Breast epithelium (tissue), 4 donors: ENCODE measurements around the gene PGGT1B. TPM values are rescaled to one million over a fixed set of nuclear protein-coding genes. Genes with fewer than 3 reads are reported as not detected.

Source experiments
- DNase-seq, 2 donors: peaks; one replicate each; pipeline ENCODE4 v3.0.0-alpha.2; 2019; ENCODE audit warnings: low spot score in 2 of 2
- H3K27ac ChIP-seq, 2 donors: fragments of 200-600 bp; sonication (generic) in 1 of 2; one replicate each; pipeline ENCODE4 v1.5.1; 2016 to 2019; ENCODE audit warnings: mild to moderate bottlenecking in 1 of 2
- H3K27me3 ChIP-seq, 2 donors: fragments of 200-600 bp; sonication (generic) in 1 of 2; one replicate each; pipeline versions ENCODE4 v1.5.1 to v1.6.0; 2017 to 2019; ENCODE audit warnings: control low read depth in 1 of 2, mild to moderate bottlenecking in 1 of 2
- H3K36me3 ChIP-seq: fragments of 200-600 bp; one replicate; pipeline ENCODE4 v1.5.1; 2019
- H3K4me1 ChIP-seq, 2 donors: fragments of 200-600 bp; sonication (generic); one replicate each; pipeline ENCODE4 v1.5.1; 2016 to 2019; ENCODE audit warnings: control low read depth in 1 of 2
- H3K4me3 ChIP-seq, 3 donors: fragments of 200-600 bp; sonication (generic); 1 replicate in 2 of 3; 2 replicates in 1 of 3; pipeline ENCODE4 v1.5.1; 2016 to 2019; ENCODE audit warnings: mild to moderate bottlenecking in 3 of 3, moderate library complexity in 2 of 3
- H3K9me3 ChIP-seq, 2 donors: fragments of 200-600 bp; sonication (generic) in 1 of 2; one replicate each; pipeline ENCODE4 v1.5.1; 2016 to 2019; ENCODE audit warnings: control low read depth in 1 of 2
- CTCF ChIP-seq, 3 donors: fragments of 450-650 bp; IDR thresholded peaks; one replicate each; pipeline ENCODE4 v1.5.1; 2016 to 2017; ENCODE audit warnings: antibody characterized with exemption in 3 of 3, mild to moderate bottlenecking in 3 of 3, moderate library complexity in 3 of 3
- POLR2A ChIP-seq: fragments of 450-650 bp; IDR thresholded peaks from one replicate; pipeline ENCODE4 v1.6.1; 2016; ENCODE audit warnings: antibody characterized with exemption, mild to moderate bottlenecking, moderate library complexity
- POLR2AphosphoS5 ChIP-seq, 3 donors: sonication (generic); formaldehyde crosslinking; IDR thresholded peaks; one replicate each; pipeline ENCODE4 v1.6.1; 2017; ENCODE audit warnings: antibody characterized with exemption in 3 of 3
- intact Hi-C: fragments of 100-400 bp; cut with DNase I; formaldehyde crosslinking; loops from one replicate; pipeline ENCODE4 v1.15.1; 2023; ENCODE audit warnings: low total_unique reads
- total RNA-seq, 3 donors: library from RNA; depleted of rRNA; stranded (reverse); fragments of >200 nt; gene quantifications; one replicate each; pipeline ENCODE4 v1.1.0, GENCODE V29; 2016

Gene PGGT1B
- total RNA-seq, 3 donors from 2014 or later = 12.6 to 15.7 (median 15.7) TPM

DNA sequence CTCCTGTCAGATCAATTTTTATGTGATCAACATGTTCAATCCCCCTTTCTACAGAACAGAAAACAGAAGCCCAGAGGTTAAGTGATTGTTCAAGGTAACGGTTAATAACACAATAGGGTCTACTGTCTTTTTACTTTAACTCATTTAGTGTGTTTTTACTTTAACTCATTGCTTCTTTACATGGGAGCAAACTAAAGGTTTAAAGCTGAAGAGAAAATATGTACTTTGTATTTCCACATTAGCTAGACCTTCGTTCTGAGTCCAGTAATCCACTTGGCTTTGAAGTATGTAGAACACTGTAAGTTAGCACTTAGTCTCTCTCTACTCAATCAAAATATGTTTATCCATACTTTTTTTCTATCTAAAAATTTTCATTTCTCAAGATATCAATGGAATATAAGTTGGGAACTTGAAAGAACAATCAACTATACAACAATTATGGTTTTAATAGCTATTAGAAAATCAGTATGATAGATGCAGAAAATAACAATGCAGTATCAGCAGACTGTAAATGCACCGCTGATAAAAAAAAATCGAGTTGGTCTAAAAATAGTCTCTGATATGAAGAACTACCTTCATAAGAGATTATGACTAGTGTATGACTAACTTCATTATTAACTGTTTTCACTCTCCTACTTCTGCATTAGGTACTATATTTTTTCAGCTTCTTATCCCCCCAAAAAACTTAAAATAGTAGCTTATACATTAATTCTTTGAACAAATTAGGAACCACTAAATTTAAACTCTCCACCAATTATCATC is 20.6 kb downstream of the PGGT1B start:
- intact Hi-C loops = no loop called here
- TF ChIP-seq CTCF (IDR thresholded peaks at IDR 0.05) (no peak), POLR2A (no peak), POLR2AphosphoS5 (IDR thresholded peaks at IDR 0.05) (no peak)
- DNase-seq = no peak

GRCh38 chr5:115237066-115237465 is 25.6 kb downstream of the PGGT1B start:
- Histone ChIP-seq H3K27ac (no peak overlapping the region), H3K9me3 (no peaks in the 10 kb centered on the region), H3K36me3 (no peaks in the 10 kb centered on the region), H3K27me3 (no peaks in the 10 kb centered on the region), H3K4me3 (no peak overlapping the region), H3K4me1 (no peaks in the 10 kb centered on the region)
- intact Hi-C loops = no loop called here
- TF ChIP-seq POLR2AphosphoS5 (IDR thresholded peaks at IDR 0.05) = no peak
- TF ChIP-seq CTCF (IDR thresholded peaks at IDR 0.05) = no peak
- no peak for TF ChIP-seq POLR2A
- no peak for DNase-seq

More for the DNA sequence above, 20.6 kb downstream of the PGGT1B start:
- Histone ChIP-seq H3K9me3 (no peaks in the 10 kb centered on the region), H3K4me1 (no peaks in the 10 kb centered on the region), H3K4me3 (no peak overlapping the region), H3K27me3 (no peaks in the 10 kb centered on the region), H3K36me3 (no peaks in the 10 kb centered on the region), H3K27ac (no peak overlapping the region)

DNA sequence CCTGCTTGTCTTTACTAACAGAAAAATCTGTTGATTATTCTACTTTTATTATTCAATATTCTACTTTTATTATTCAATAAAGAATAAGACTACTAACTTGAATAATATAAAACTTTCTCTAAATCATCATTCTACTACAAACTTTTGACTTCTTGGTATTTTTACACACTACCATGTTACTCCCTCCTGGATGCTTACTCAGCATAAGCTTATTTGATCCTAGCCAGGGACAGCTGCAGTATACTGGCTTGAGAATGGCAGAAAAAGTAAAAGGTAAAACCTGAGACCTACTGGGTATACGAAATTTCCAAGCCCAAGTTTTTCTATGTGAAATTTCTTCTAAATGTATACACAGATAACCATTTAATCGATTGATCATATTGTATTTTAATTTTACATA is 26.1 kb downstream of the PGGT1B start:
- Histone ChIP-seq H3K27ac (no peak overlapping the region), H3K4me3 (no peak overlapping the region), H3K27me3 (no peaks in the 10 kb centered on the region), H3K9me3 (no peaks in the 10 kb centered on the region), H3K4me1 (no peaks in the 10 kb centered on the region), H3K36me3 (no peaks in the 10 kb centered on the region)
- intact Hi-C loops = no loop called here
- TF ChIP-seq POLR2AphosphoS5 (IDR thresholded peaks at IDR 0.05) (no peak), POLR2A (no peak), CTCF (IDR thresholded peaks at IDR 0.05) (no peak)
- DNase-seq = no peak

DNA sequence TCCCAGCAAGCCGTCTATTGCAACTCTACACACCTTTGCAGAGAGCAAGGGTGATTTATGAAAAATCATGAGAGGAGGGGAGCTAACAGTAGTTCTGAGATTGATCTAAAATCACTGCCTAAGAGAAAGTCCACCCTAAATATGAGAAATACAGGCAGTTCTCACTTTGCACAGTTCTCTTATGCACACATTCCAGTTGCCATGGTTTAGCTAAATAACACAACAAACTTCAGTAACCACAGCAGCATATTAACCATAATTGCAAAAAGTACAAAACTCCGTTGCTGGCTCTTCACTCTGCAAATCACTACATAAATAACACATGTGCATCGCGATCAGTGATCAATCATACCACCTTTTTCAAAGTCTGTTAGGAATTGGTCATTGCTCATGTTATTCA is 31.1 kb downstream of the PGGT1B start:
- no peaks in the 10 kb centered on the region for H3K9me3 ChIP-seq
- no peak overlapping the region for H3K4me3 ChIP-seq
- no peaks in the 10 kb centered on the region for H3K27me3 ChIP-seq
- TF ChIP-seq POLR2AphosphoS5 (IDR thresholded peaks at IDR 0.05) (no peak), POLR2A (no peak), CTCF (IDR thresholded peaks at IDR 0.05) (no peak)
- DNase-seq = no peak
- no peak overlapping the region for H3K27ac ChIP-seq
- intact Hi-C loops = no loop called here
- H3K36me3 ChIP-seq = no peaks in the 10 kb centered on the region
- no peaks in the 10 kb centered on the region for H3K4me1 ChIP-seq

DNA sequence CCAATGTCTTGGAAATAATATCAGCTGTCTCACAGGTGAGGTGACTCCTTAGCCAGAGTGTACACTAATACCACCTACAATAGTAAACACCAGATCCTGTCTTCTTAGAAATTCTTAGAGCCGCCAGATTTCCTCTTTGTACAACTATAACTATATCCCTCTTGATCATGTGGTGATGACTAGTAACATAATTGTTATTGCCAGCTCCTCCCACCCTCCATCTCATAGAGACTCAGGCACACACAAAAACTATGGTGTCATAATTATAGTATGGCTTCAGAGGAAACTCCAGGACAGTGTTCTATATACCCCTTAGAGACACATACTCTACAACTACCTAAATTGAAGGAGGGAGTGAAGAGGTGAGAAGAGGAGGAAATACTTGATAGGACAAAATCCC is 33.1 kb downstream of the PGGT1B start:
- Histone ChIP-seq H3K27ac (no peak overlapping the region), H3K27me3 (no peaks in the 10 kb centered on the region), H3K4me3 (no peak overlapping the region), H3K4me1 (no peaks in the 10 kb centered on the region), H3K36me3 (no peaks in the 10 kb centered on the region), H3K9me3 (no peaks in the 10 kb centered on the region)
- no peak for DNase-seq
- TF ChIP-seq CTCF (IDR thresholded peaks at IDR 0.05) (no peak), POLR2AphosphoS5 (IDR thresholded peaks at IDR 0.05) (no peak), POLR2A (no peak)
- intact Hi-C loops = no loop called here
